GM19324 (cell line): Measurements from ENCODE around the gene SETBP1.
A peak's percentile ranks its signal among the peaks of the same experiment; 100 is the strongest.
"Not testable (repeated sequence)": the region's sequence is repeated elsewhere in the genome, so short reads cannot be mapped to it uniquely, and the experiment has no call there.

Experiments
- ATAC-seq: cut with Tn5 transposase; IDR thresholded peaks from one replicate; pipeline ENCODE4 v1.9.1; 2021; ENCODE audit warnings: mild to moderate bottlenecking, moderate library complexity; ENCODE audit not compliant: unreplicated experiment, low FRiP score

The SETBP1 gene

DNA sequence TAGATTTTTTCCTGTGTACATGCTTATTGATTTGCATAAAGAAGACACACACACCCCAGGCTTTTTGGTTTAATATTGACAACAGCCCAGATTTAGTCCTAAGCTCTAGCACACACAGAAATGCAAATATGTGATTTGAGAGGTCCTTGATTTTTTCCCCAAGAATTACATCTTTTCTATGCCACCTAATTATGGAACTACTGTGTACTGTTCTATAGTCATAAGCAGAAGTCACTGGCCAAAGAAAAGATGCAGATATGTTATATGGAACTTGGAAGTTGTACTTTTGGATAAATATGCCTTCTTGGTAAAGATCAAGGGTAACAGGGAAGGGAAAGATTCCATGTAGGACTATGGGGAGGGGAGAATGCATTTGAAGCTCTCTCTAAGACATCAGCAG is 105.6 kb downstream of the SETBP1 start:
- peak; percentile 8 for ATAC-seq

DNA sequence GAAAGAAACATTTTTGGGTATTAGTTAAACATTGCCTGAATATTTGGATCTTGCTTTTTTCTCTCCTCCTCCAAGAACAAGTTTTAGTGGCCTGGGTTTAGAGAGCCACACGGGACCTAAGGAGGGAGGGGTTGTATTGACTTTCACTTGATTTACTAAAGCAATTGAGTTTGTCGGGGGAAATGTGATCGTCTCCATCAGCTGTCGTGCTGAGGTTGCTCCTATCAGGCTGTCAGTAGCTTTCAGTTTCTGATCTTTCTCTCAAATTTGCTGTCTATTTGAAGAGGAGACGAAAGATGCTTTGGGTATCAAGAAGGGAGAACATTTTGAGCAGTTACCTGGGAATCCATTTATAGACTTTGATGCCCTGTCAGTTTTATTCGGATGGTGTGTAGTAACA is 106.0 kb downstream of the SETBP1 start:
- ATAC-seq, result peak; percentile 85

DNA sequence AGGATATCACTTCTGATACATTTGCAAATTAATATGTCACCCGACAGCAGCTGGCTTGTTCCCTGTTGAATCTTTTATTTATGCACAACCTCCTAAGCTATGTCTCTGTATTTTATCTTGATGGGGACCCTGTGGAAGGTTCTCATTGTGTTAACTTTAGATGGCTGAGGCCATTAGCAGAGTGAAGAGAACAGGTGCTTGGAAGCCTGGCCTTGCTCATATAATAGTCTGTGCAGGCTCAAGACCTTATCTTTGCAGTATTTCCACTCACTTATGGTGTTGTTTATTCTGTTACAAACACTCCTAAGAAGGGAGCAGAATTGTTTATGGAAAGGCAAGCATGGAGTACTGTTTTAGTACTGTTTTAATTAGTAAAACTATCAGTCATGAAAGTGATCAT is 107.6 kb downstream of the SETBP1 start:
- ATAC-seq, result no peak

DNA sequence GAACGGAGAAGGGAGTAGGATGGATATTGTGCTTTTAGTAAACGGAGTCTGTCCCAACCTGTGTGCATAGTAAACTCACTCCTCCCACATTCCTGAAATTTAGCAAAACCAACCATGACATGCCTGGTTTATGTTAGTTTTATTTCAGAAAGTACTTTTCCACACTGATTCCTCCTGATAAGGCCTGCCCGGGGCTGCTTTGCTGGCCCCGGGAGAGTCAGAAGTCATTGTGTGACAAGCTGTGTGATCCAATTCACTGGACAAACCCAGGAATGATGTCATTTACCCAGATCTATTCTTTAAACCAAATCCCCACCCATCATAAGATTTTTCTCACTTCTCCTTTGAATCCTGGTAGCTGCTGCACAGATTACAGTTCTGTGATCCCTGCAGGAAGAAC is 109.0 kb downstream of the SETBP1 start:
- no peak for ATAC-seq

DNA sequence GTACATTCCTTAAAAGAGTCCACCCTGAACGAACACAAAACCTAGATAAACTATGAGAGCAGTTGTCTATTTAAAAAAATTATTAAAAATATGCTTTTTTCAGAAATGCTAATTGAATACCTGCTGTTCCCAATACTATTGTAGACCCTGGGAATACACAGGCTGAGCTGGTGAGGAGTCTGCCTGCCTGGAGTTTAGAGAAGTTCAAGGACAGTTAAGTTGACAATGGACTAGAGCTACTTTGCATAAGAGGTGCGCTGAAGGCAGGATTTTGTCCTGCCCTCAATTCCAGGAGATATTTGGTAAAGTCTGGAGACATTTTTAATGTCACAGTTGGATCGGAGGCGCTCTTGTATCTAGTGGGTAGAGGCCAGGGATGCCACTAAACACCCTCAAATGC is 110.2 kb downstream of the SETBP1 start:
- ATAC-seq, result no peak

DNA sequence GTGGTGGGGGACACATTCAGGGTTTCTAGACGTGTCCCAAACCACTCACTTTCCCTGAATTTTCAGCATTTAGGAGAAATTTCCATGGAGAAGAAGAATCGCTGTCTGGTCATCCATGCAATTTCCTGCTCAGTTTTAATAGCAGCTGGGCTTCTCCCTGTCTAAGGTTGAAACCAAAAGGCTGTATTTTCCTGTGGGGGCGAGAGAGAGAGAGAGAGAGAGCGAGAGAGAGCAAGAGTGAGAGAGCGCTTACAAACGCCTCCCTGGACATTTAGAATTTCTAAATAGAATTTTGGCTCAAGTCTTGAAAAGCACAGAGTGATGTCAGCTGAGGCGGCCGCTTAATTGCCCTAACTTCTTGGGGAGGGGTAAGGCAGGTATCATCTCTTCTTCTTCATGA is 110.8 kb downstream of the SETBP1 start:
- ATAC-seq, result no peak

DNA sequence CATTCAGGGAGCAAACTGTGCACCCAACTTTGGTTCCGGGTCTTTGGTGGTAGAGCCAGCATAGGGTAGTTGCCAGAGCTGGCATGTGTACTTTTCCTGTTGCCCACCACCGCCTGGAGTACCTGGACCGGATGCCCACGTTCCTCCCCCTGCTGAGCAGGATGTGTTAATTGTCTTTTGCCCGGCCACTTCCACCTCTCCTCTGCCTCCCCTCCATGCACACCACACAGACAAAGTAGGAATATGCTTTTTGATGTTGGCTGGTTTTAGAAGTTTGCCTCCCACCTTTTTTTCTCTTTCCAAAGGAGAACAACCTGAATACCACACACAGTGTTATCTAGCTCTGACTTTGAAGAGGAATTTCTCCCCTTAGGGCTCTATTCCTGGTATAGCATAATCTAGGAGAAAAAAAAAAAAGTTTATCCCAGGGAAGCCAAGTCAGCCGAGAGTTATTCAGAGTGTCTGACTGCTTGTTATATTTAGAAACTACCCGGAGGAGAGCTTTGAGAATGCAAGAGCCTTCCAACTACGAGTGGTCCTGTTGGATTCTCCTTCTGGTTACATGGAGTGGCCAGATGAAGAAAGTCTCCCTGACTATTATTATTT is 111.9 kb downstream of the SETBP1 start:
- no peak for ATAC-seq

DNA sequence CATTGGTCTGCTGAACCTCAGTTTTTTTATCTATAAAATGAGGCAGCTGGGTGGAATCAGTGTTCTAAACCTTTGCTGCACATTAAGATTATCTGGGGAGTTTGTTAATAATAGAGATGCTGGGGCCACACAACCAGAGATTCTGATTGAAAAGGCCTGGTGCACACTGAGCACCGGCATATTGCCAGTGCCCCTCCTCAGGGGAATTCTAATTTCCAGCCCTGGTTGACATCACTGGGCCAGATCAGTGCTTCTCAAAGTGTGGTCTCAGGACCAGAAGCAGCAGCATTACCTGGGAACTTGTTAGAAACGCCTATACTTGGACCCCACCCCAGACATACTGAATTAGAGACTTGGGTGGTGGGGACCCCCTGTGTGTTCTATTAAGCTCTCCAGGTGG is 112.5 kb downstream of the SETBP1 start:
- no peak for ATAC-seq

DNA sequence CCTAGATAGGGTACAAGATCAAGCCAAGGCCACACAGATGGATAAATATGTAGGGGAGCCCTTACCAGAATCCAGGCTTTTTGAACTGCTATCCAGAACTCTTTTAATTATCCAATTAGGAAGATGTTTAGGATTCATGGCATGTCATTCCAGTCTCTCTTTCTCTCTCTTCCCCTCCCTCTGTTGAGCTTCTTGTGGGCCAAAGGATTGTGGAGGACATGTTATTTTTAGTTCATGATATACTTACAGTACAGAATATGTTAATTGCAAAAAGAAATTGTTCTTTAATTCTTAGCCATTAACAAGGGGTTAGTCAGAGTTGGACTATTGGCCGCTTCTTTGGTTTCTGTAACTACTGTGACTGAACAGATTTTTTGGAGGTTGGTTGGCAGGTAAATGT is 113.0 kb downstream of the SETBP1 start:
- ATAC-seq, result no peak

DNA sequence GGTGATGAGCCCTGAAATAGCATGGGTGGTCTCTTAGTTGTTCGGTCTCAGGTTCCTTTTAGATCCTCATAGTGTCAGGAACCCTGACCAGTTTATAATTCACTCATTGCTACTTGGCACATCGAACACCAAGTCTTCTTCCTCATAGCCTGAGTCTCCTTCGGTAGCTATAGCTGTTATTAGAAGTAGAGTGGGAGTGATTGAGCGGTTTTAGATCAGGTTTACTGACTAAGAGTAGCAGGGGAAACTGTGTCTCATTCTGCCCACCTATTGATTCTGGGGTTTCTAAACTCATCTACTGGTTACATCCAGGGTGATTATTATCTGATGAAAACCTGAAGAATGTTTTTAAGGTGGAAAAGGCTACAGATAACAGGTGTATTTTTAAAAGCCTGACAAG is 114.6 kb downstream of the SETBP1 start:
- no peak for ATAC-seq

DNA sequence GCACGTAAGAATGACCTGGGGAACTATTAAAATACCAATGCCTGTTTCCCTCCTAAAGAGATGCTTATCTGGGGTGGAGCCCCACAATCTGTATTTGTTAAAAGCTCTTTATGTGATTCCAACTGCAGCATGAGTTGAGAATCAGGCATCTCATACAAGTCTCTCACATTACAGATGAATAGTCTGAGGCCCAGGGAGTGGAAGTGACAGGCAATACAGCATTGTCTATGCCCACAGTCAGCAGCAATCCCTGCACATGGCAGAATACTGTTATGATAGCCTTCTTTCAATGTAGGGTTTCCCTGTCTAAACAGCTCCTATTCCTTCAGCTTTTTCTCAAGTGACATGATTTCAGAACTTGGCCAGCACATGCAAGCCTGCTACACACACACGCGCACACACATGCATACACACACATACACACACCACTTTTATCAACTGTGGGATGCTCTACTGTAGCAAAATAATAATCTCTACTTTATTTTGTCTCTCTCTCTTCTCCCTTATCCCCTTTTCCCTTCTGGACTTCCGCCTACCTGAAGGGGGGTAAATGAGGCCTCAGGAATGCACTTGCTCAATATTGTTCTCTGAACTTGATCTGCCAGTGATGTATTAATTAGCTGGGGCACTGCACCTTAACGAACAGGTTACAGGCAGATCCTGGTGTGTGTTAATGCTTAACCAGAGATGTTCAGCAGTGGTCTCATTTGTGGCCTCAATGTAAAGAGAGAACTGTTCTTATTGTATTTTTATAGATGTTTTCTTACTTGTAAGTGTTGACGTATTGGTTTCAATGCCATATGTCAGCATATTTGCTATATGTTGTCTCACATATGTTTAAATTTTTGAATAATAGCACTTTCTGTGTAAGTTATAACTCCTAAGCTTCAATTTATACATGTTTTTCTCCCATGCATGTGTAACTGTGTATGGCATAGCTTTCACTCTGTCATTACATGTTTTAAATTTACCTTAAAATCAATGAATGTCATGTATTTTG is 116.0 kb downstream of the SETBP1 start:
- ATAC-seq, result no peak

DNA sequence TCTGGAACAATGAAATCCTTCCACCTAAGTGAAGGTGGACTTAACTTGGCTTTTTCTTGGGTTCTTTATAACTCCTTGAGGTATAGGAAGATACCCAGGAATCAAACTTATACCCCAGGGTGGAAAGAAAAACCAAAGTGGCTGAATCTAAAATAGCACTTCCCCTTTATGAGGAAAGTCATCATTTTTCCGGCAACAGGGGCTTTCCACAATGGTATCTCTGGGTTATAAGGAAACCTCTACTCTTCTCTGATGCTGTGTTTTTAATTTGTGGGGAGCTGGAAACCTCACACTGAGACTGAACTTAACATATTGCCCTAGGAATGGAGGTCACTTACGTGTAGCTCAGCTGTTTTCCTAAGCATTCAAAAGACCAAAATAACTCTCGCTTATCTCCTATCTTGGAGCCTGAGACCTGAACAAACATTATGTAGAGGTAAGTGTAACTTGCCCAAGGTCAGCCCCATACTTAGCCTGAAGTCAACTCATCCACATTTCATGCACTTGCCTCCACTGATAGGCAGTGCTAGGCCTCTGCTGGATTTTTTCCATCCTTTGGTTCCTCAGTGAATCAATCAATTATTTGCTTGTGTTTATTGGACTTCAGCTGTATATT is 117.9 kb downstream of the SETBP1 start:
- ATAC-seq, result no peak

DNA sequence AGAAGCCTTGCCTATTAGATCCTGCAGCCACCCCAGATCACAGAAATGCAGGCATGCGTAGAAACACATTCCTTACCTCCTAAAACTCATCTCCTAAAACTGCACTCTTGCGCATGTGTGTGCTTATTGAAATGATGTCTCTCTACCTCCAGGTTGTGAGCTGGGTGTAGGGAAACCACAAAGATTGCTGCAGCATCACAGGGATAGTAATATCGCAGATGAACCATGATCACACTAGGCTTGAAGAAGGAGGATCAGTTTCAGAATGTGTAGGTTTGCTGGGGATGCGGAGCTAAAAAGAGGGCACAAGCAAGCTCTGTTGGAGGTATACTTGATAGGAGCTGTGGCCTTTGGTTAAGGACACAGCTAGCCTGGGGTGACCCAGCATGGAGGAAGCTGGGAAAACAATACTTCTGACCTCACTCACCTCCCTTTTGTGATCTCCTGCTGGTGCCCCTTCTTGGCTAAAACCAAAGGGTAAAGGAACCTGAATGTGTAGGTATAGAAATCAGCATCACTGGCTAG is 118.8 kb downstream of the SETBP1 start:
- no peak for ATAC-seq

DNA sequence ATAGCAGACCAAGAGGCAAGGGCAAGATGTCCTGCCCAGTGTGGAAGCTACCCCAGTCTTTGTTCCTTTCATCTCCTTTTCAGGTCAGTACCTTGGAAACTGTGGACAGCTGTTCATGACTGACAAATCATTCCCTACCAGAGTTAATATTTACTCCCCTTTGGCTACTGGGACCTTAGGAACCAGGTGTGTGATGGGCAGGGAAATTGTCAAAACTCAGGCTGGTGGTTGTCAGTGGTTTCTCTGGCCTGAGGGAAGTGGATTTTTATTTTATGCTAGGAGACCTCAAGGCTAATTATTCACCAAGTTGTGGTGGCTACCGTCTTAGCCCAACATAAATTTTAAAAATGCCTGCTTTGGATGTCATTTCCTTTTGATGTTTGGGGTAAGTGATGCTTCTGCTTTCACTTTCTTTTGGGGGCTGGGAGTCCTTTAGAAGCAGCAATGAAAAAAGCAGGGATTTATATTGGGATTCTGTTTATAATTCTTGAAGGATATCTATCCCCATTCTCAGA is 119.3 kb downstream of the SETBP1 start:
- no peak for ATAC-seq

DNA sequence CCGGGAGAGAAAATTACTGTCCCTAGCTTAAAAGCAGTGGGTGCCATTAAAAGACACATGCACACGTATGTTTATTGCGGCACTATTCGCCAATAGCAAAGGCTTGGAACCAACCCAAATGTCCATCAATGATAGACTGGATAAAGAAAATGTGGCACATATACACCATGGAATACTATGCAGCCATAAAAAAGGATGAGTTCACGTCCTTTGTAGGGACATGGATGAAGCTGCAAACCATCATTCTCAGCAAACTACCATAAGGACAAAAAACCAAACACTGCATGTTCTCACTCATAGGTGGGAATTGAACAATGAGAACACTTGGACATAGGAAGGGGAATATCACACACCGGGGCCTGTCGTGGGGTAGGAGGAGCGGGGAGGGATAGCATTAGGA is 120.1 kb downstream of the SETBP1 start:
- ATAC-seq, result not testable (repeated sequence)

DNA sequence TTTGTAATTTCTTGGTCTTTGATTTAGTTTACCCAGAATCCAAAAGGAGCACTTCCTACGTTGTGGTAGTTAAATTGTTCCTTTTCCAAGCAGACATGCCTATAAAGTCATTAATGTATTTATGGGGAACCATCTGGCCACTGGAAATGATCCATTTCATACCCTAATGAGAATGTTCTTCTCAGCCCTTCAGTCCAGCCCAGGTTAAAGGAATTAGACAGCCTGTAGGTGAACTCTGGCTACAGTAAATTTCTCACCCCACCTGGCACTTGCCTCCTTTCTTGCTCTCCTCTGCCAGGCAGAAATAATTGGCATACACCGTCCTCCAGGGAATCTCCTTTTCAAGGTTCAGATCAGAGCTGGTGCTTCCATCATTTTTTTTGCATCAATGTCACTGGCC is 121.1 kb downstream of the SETBP1 start:
- ATAC-seq, result no peak

DNA sequence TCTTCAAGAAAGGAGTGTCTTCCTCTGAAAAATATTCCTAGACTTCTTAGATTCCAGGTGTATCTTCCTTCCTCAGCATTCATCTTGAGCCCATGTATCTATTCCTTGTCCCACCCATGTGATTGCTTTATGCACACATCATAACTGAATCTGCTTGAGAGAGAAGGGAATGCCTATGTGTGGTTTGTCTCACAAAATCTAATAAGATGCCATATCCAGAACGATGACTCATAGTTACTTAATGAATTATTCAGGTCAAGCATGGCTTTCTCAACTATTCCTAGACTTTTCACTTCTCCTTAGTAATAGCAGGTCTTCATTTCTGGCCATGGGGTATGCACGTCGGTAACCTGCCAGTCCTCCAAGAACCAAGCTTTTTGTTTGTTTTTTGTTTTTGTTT is 121.8 kb downstream of the SETBP1 start:
- ATAC-seq, result no peak

DNA sequence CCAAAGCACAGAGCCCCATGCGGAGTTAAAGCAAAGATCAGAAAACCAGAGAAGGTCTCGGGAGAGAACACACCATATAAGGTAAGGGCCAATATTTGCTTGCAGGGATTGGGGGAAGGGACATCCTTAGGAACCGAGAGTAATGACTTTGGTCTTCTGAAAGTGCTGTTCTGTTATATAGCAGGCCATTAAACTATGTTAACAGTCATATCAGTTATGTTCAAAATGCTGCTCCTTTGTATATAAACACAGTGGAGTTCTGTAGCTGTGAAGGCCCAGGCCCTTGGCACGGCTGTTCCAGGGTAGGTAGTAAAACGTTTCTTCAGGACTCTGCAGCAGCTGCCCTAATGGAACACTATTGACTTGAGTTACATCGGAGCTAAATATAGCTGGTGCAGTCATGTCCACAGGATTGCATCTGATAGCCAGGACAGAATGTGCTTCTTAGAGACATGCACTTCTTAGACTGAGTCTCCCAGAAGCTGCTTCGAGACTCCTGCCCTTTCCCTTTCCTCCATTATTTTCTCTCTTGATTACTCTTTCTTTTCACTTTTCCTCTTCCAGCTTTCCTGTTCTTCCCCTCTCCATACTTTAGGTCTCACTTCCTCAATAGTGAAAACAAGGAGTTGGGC is 122.4 kb downstream of the SETBP1 start:
- no peak for ATAC-seq

DNA sequence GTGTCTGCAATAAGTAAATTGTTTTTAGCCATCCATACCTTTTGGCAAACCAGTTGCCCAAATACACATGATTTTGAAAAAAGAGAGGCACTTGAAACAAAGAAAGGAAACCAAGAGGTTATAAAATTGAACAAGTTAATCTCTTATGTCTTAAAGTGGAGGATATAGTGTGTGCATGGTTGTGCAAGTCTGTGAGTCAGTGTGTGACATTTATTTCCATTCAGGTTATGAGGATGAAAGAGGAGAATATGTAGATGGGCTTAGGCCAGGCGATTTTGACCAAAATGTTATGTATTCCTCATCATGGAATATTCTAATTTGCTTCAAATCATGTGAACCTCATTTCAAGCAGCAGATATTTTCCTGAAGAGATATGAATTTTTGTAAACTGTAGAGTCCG is 123.3 kb downstream of the SETBP1 start:
- no peak for ATAC-seq

DNA sequence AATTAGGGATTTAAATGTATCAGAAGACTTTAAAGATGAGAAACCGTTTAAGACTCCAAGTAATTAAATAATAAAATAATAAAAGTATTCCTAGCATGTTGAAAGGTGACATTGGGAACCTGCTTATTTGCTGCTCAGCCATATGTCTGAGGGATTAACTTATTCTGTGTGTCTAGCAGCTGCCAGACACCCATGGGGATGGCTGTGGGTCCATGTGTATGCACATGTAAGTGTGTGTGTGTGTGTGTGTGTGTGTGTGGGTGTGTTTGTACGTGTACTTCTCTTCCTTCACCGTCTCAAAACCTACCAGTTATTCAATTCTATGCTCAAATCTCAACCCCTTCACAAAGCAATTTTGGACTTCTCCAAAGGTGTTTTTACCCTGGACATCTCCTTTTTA is 124.5 kb downstream of the SETBP1 start:
- no peak for ATAC-seq

DNA sequence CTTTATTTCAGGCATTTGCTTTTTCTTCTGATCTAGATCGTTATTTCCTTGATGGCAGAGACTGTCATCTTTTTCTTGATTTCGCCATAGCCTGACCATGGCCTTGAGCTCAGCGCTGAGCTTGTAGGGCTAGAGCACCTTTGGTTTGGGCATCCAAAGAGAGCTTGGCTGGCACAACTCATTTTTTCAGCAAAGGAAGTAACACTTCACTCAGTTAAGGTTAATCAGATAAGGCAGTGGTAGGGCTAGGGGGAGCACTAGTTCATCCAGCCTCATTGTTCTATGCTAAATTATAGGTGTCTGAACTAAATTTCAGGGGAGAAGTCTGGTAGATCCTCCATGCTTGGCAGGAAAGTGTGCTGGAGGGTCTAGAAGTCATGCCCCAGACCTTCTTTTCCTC is 125.0 kb downstream of the SETBP1 start:
- ATAC-seq, result no peak
